Spleen (tissue), 7 donors: Measurements from ENCODE around the gene PKMYT1.

Experiments
- CTCF ChIP-seq, 11 experiments: fragments of 200-600 bp in 7 of 11; fragments of 450-650 bp in 4 of 11; sonication (generic) in 4 of 11; IDR thresholded peaks in 8 of 11; conservative IDR thresholded peaks in 3 of 11; 1 replicate in 7 of 11; 2 replicates in 4 of 11; pipeline versions ENCODE4 v1.4.0 to v1.8.0; 2016 to 2021; ENCODE audit warnings: antibody characterized with exemption in 11 of 11, inconsistent platforms in 4 of 11, mild to moderate bottlenecking in 1 of 11
- POLR2A ChIP-seq, 3 donors: fragments of 450-650 bp; IDR thresholded peaks; one replicate each; pipeline ENCODE4 v1.5.1; 2017; ENCODE audit warnings: antibody characterized with exemption in 3 of 3, mild to moderate bottlenecking in 1 of 3
- POLR2AphosphoS5 ChIP-seq, 3 donors: sonication (generic); formaldehyde crosslinking; IDR thresholded peaks; one replicate each; pipeline ENCODE4 v1.5.1; 2017; ENCODE audit warnings: antibody characterized with exemption in 3 of 3
- donor health status: DM: no; HTN: no; CAD: no; lungs with moderate emphysema.
- donor health status: DM: no; HTN: no; CAD: no.
- donor health status: DM: no; HTN: no; CAD: no.

DNA sequence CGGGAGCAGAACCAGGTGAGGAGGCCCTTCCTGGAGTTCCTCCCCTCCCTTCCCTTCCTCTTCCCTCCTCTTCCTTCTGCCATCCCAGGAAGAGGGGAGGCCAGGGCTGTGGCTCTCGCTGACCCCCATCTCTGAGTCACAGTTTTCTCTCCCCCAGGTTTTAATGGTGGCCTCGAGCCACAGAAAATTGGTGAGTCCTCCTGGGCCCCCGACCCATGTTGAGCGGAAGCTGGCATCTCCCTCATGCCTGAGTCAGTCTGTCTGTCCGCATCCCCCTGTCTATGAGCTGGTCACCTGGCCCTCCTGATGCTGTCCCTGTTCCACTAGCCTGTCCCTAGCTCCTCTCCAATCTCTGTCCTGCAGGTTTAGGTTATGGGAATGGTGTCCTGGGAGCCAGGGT is 19.7 kb upstream of the PKMYT1 start:
- no peak for TF ChIP-seq POLR2AphosphoS5 (IDR thresholded peaks at IDR 0.05)
- no peak for TF ChIP-seq CTCF (IDR thresholded peaks at IDR 0.05 in 8 of 11, conservative IDR thresholded peaks at IDR 0.05 in 3 of 11)
- no peak for TF ChIP-seq POLR2A (IDR thresholded peaks at IDR 0.05)
